ENCODE results near the gene SH3BGR. TPM values are rescaled to one million over a fixed set of nuclear protein-coding genes. Genes with fewer than 3 reads are reported as not detected.

The SH3BGR gene
- total and polyA plus RNA-seq, 2 of the 8 experiments (the other 6 are each of a cell fraction or from before 2014, with no cell fraction given) = 2.1 to 5.9 TPM

GRCh38 chr21:39538453-39539042 lies 86.8 kb downstream of the SH3BGR start:
- no peaks in the 10 kb centered on the region for H3K23me2 ChIP-seq (ENCODE audit: low read depth, low read length)
- H3K27ac ChIP-seq (ENCODE audit: low read depth, low read length) = peak overlapping the region; percentile 65; the same call in 1 of the 2 replicates
- peak overlapping the region; percentile 100 for H2BK120ac ChIP-seq (replicated peaks; ENCODE audit: low read depth, low read length)
- no peak overlapping the region for H3K23ac ChIP-seq (ENCODE audit: insufficient read length)
- no peak for DNase-seq (ENCODE audit: low read depth in 1 of 2, low spot score in 2 of 2)
- peaks cover 2 to 15% (median 8%) of the 10 kb centered on the region in 4 experiments; a peak in 6 of 7 replicates for H3K4me1 ChIP-seq (replicated peaks in 1 of 4; ENCODE audit: control insufficient read depth in 3 of 4, insufficient read depth in 4 of 4, low read length in 3 of 4)
- no peak overlapping the region for H3K9ac ChIP-seq (replicated peaks in 1 of 4; ENCODE audit: extremely low read depth in 1 of 4, low read depth in 3 of 4, low read length in 3 of 4)
- H3K4me2 ChIP-seq (ENCODE audit: insufficient read depth in 1 of 2, low read depth in 2 of 2, low read length in 2 of 2) = peak overlapping the region in 1 of 2 experiments; percentile 6; a peak in 2 of 4 replicates
- peak overlapping the region; percentile 100 for H2BK5ac ChIP-seq (ENCODE audit: low read depth, low read length)
- H2BK15ac ChIP-seq (ENCODE audit: low read length) = no peak overlapping the region
- H3K79me1 ChIP-seq (ENCODE audit: low read depth, low read length) = no peaks in the 10 kb centered on the region
- peak overlapping the region; percentile 71 for H4K5ac ChIP-seq (ENCODE audit: insufficient read length, low read depth, low read length)
- H4K91ac ChIP-seq (replicated peaks; ENCODE audit: insufficient read length, low read length) = peak overlapping the region; percentile 100
- CTCF ChIA-PET (ENCODE audit: partially characterized antibody) = interaction anchor here (1.5 to 2.3 kb wide), 2 partner anchors 20 to 174 kb away, joined by 4 to 9 read pairs; no protein-coding TSS in a partner anchor
- peak overlapping the region; percentile 99 for H2BK12ac ChIP-seq (ENCODE audit: low read depth, low read length)
- no peak overlapping the region for H4K8ac ChIP-seq (ENCODE audit: extremely low read depth, insufficient read depth, low read length)
- H3K14ac ChIP-seq (ENCODE audit: insufficient read length) = no peak overlapping the region
- H3K56ac ChIP-seq (replicated peaks; ENCODE audit: insufficient read length, low read depth, low read length) = peak overlapping the region; percentile 38
- no peaks in the 10 kb centered on the region; a peak in 1 of 7 replicates for H3K27me3 ChIP-seq (replicated peaks in 1 of 4; ENCODE audit: control insufficient read depth in 3 of 4, extremely low read depth in 1 of 4, insufficient read depth in 3 of 4, low read length in 3 of 4)
- peaks cover 0 to 31% (median 6%) of the 10 kb centered on the region in 4 experiments; a peak in 4 of 8 replicates for H3K36me3 ChIP-seq (ENCODE audit: control insufficient read depth in 2 of 4, insufficient read depth in 4 of 4, low read length in 3 of 4)
- H4K20me1 ChIP-seq (replicated peaks in 1 of 2; ENCODE audit: control insufficient read depth in 1 of 2, insufficient read depth in 2 of 2, low read length in 2 of 2) = no peaks in the 10 kb centered on the region
- peak overlapping the region; percentile 100 for H2BK20ac ChIP-seq (ENCODE audit: low read length)
- peaks cover 34 to 37% of the 10 kb centered on the region in 2 experiments for H3K9me3 ChIP-seq (ENCODE audit: insufficient read depth in 2 of 2, low read depth in 1 of 2, low read length in 1 of 2)
- no peak overlapping the region for H2AFZ ChIP-seq (ENCODE audit: low read length)
- peak overlapping the region; percentile 99 for H3K18ac ChIP-seq (ENCODE audit: extremely low read depth, low read length)
- no peak overlapping the region; a peak in 1 of 8 replicates for H3K4me3 ChIP-seq (ENCODE audit: extremely low read depth in 1 of 4, insufficient read depth in 2 of 4, low read depth in 3 of 4, low read length in 4 of 4)
- POLR2A ChIA-PET (ENCODE audit: partially characterized antibody) = interaction anchor here (0.6 to 1.6 kb wide), 4 partner anchors 10 to 101 kb away, joined by 3 to 5 read pairs (median 4); no protein-coding TSS in a partner anchor
- peak overlapping the region; percentile 92 for H3K4ac ChIP-seq (replicated peaks; ENCODE audit: insufficient read length, low read depth, low read length)
- H2AK5ac ChIP-seq (ENCODE audit: low read depth, low read length) = peak overlapping the region; percentile 100
- 79% methylated on average over 6 of the region's 8 CpGs; no CpG with 5 or more reads in 1 of the 2 experiments for WGBS, 2 experiments (ENCODE audit: extremely low coverage in 1 of 2, insufficient coverage in 1 of 2, insufficient read length in 1 of 2, insufficient replicate concordance in 2 of 2, low coverage in 1 of 2, low lambda C conversion rate in 2 of 2, missing lambda C conversion rate in 1 of 2)
- no peaks in the 10 kb centered on the region for H3K79me2 ChIP-seq (ENCODE audit: control insufficient read depth in 1 of 2, insufficient read depth in 2 of 2, low read length in 2 of 2)
- FAIRE-seq = no peak
- TF ChIP-seq YY1 (IDR thresholded peaks at IDR 0.05; ENCODE audit: low read depth, low read length) = peak; percentile 56; the same call in 1 of the 2 replicates
